IPS DF 4.7 (cell line): Measurements from ENCODE around the gene ADARB2.
"Not testable (repeated sequence)": the region's sequence is repeated elsewhere in the genome, so short reads cannot be mapped to it uniquely, and the experiment has no call there.

ENCODE experiments used
- DNase-seq: peaks from one replicate; pipeline ENCODE4 v3.0.0-alpha.2; 2013; ENCODE audit warnings: low spot score; ENCODE audit errors: extremely low read depth

ADARB2 gene

DNA sequence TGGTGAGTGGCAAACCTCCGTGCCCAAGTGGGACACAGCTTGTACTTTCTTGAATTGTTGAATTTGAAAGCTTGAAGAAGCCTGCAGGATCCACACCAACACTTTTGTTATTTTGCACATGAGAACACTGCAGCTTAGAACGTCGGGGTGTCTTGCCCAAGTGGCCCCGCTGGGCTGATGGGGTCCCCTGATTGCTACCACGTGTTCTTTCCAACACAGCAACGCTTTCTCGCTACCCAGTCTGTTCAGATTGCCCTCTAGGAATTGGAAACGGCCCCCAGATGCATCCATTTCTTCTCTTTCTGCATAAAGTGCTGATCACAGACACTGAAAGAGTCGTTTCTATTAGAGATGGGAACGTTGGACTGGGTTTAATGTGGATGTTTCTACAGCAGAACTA, 268.5 kb downstream of the ADARB2 start:
- DNase-seq = no peak

DNA sequence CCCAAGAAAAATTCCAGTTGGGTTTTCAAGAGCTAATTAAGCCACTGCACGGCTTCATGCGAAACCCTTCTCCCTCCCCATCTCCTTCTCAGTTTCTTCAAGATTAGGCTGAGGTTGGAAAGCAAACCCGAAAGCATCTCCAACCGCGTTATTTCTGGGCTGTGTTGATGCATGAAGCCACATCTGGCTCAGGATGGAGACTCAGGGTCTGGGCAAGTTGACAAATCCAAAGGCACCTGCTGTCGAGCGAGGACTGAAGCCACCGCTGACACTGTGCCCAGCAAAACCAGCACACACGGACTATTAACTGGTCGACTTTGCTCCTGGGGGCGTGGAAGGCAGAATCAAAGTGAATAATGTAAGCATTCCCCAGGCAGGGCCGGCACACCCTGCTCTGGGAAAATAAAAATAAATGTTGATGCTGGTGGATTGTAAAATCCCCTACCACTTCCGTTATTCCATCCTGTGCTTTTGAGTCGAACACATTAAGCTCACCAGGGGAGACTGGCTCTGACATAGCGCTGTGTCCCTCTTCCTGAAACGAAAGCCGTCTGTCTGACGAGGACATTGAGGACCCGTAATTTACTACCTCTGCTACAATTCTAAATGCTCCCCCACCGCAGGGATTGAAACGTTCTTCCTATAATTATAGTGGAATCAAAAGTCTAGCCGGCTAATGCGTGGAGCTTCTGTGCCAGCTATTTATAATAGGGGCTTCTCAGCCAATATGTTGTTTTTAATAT, 269.8 kb downstream of the ADARB2 start:
- DNase-seq = no peak

DNA sequence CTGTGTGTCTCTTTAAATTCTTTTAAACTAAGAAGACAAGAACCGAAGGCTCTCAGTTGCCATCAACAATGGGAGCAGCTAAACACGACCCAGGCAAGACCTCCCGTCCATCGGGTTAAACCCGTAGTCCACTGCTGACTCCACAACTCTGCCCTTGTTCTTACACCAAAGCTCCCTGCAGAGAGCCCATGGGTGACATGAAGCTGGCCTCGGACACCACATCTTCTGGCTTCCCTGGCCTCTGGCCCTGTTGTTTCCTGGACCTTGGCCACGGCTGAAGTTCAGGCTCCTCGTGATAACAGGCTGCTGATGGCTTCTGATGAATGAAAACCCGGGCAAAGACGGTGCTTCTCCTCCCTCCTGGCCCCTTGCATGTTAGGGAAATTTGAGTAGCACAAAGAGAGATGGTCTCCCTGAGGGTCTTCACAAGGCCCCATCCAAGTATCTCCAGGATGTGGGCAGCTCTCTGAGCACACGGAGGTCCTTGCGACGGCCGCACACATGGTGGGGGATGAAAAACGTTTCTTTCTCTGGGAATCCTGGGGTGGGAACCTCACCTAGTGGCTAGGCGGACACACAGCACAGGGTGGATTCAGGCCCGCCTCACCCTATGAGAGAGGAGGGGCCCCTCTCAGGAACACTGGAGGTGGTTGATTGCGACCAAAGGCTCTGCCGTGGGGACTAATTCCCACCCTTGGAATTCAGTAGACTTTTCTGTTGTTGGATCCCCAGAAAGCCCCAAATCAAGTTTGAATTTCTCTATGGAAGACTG, 271.1 kb downstream of the ADARB2 start:
- DNase-seq = no peak

DNA sequence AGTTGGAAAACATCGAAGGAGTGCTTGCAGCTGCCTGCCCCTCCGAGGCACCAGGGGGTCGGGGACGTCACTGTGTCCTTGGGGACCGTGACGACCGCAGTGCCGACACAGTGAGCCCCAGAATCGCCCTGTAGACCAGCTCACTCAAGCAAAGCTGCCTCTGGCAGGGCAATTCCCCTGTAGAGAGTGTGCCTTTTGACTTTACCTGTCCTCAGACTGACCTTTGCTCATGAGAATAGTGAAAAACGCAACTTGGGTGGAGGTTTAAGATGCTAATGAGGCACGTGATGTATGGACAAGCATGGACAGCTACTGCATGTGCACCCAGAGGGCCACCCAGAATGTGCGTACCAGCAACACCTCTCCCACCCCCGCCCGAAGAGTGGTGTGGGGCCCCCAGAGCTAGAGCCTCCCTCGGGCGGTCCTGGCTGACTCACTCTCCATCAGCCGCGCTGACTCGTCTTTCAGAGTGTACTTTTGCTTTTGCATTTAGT, 271.9 kb downstream of the ADARB2 start:
- DNase-seq = no peak

DNA sequence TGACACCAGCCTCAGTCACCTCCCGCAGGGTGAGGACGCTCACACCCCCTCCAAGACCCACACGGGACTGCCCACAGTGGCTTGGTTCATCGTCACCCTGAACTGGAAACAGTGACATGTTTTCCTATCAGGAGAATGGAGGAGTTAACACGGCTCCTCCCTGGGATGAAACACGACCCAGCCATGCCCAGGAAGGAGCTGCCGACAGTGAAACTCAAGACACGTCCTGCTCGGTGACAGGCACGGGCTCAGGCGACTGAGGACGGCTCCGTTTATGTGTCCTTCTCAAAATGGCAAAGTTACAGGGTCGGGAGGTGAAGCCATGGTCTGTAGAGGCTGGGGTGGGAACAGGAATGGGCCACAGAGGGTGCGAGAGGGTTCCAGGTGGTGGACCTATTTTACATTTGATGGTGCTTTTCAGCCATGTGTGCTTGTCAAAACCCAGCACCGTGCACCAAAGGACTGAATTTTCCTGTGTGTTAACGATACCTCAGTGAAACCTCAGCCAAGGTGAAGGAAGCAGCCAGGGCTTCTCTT, 272.4 kb downstream of the ADARB2 start:
- DNase-seq = no peak

DNA sequence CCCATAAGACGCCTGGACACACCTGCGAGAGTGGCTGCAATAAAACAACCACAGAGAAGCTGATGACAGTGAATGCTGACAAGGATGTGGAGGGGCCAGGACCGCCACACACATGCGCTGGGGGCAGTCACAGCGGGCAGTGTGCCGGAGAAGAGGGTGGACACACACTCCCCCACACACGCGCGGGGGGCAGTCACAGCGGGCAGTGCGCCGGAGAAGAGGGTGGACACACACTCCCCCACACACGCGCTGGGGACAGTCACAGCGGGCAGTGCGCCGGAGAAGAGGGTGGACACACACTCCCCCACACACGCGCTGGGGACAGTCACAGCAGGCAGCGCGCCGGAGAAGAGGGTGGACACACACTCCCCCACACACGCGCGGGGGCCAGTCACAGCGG, 273.4 kb downstream of the ADARB2 start:
- DNase-seq = not testable (repeated sequence)

DNA sequence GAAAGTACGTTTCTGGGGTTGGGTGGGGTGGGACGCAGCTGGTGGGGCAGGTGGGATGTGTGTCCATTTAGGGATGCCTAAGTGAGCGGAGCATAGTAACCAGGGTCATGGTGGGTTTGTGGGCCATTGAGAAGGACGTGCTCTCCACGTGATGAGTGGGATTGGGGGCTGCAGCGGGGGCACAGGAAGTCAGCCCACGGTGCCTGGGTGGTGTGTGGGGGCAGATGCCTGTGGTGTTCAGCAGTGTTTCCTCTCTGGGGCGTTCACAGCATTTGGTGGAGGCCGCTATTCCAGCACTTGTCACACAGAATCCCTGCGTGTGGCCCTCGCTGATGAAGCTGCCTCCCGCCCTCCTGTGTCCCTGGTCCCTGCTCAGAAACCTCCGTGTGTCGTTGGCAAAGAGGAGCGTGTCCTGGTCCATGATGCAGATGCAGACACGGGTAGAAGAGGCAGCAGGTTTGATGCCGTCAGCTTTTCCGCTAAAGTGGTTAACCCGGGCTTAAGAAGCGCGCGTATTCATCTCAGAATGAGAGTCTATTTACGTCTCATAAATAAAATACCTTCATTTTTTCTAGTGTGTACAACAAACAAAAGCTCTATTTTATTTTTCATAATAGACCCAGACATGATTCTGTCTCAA, 274.2 kb downstream of the ADARB2 start:
- no peak for DNase-seq

DNA sequence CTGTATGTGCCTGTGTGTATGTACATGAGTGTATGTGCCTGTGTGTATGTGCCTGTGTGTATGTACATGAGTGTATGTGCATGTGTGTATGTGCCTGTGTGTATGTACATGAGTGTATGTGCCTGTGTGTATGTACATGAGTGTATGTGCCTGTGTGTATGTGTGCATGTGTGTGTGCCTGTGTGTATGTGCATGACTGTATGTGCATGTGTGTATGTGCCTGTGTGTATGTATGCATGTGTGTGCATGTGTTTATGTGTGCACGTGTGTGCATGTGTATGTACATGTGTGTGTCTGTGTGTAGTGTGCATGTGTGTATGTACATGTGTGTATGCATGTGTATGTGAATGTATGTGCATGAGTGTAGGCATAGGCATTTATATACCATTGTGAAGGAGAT, 274.8 kb downstream of the ADARB2 start:
- no peak for DNase-seq

DNA sequence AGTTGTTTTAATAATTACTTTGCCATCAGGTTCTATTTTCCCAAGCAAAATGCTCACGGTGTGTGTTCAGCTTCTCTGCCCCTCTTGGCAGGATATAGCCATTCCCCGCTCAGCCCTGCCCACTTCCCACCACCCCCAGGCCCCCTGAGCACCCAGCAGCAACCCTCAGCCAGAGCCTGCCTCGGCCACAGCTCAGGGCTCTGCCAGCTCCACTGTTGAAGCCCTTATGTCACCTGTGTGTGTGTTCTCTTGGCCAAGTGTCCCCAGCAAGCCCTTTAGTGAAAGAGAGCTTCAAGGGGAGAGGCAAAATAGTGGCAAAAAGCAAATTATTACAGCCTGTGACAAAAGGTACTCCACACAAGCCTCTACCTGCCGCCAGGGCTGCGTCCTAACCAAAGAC, 275.3 kb downstream of the ADARB2 start:
- no peak for DNase-seq

DNA sequence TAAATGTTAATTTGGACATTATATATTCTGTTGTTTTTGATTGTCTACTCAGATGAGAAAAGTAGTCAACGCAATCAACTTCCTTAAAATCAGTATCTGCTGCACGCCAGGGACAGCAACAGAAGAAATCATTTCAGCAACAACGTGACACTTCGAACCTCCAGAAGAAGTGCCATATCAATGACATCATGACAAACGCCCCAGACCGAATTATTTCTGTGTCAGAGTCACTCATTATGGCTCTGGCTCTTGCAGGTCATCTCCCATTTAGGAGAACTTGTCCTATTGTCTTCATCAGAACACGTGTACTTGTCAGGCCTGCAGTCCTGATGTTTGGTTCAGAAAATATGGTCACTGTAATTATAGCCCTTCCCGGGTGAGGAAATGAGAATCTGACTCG, 276.3 kb downstream of the ADARB2 start:
- DNase-seq = no peak

DNA sequence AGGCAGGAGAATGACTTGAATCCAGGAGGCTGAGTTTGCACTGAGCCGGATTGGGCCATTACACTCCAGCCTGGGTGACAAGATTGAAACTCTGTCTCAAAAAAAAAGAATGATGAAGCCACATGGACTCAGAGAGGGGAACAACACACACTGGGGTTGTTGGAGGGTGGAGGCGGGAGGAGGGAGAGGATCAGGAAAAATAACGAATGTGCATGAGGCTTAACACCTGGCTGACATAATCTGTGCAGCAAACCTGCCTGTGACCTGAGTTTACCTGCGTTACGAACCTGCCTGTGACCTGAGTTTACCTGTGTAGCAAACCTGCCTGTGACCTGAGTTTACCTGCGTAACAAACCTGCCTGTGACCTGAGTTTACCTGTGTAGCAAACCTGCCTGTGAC, 277.7 kb downstream of the ADARB2 start:
- DNase-seq = not testable (repeated sequence)

DNA sequence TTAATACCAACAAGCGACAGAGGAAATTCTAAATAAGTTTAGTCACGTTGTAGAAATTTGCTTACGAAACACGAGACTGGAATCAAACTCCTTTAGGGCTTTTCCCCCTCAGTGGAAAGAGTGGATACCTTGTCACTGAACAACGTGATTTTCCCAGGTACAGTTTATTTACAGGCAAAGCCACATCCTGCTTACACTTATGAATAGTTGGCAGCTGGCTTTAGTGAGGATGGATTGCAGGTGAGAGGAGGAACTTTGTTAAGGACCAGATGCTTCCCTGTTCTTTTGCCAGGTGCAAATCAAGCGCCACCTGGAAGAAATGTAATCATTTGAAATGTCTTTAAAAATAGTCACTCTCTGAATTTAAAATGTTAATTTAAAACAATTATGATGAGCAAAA, 282.4 kb downstream of the ADARB2 start:
- DNase-seq = no peak

DNA sequence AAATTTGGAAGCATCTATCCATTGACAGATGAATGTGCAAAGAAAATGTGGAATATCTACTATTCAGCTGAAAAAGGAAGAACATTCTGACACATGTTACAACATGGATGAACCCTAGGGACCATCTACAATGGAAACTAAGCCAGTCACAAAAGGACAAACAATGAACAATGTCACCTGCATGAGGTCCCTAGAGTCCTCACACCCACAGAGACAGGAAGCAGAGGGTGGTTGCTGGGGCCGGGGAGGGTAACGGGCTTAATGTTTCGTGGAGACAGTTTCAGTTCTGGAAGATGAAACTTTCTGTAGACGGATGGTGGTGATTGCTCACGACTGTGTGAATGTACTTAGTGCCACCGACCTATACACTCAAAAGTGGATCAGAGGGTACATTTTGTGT, 282.9 kb downstream of the ADARB2 start:
- DNase-seq = no peak

DNA sequence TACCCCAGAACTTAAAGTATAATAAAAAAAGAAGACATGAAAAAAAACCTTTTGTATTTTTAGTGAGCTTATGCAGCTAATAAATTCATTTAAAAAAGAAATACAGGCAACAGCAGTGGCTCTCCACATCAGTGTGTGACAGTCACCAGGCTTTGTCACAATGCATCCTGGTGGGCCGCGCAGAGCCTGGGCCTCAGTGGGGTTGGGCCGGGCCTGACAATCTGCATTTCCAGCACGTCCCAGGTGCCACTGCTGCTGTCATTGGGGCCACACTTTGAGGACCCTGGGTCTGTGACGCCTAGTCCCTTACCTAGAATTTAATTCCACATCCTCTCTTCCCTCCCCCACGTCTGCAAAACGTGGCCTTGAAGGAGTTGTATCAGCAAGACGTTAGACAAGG, 284.5 kb downstream of the ADARB2 start:
- DNase-seq = no peak

DNA sequence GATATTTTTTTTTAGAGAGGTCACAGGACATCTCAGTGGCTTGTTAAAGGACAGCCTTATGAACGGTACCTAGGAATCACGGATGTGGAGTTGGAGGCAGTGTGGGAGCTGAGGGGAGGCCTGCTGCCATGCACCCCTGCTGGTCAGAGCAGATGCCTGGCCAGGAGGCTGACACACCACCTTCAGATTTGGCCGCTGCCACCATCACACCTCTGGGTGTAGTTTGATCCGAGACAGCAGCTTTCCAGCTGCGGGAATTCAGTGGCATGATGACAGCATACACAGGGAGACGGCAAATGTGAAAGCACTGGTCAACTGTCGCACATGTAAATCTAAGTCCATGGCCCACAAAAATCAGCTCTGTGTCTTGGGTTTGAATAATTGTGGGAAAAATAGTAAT, 285.4 kb downstream of the ADARB2 start:
- DNase-seq = no peak

DNA sequence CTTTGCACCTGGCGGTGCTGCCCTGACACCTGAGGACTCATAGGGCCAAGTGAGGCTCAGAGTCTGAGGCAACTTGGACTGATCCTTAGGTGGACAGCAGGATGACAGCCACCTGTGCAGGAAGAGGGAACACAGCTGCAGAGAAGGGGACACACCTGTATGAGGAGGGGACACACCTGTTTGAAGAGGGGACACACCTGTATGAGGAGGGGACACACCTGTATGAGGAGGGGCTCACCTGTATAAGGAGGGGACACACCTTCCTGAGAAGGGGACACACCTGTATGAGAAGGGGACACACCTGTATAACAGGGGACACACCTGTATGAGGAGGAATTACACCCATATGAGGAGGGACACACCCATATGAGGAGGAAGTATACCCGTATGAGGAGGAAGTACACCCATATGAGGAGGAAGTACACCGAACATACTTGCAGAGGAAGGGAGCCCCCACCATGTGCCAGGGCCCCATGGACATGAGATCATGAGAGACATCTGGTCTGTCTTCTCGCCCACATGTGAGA, 285.9 kb downstream of the ADARB2 start:
- DNase-seq = no peak

DNA sequence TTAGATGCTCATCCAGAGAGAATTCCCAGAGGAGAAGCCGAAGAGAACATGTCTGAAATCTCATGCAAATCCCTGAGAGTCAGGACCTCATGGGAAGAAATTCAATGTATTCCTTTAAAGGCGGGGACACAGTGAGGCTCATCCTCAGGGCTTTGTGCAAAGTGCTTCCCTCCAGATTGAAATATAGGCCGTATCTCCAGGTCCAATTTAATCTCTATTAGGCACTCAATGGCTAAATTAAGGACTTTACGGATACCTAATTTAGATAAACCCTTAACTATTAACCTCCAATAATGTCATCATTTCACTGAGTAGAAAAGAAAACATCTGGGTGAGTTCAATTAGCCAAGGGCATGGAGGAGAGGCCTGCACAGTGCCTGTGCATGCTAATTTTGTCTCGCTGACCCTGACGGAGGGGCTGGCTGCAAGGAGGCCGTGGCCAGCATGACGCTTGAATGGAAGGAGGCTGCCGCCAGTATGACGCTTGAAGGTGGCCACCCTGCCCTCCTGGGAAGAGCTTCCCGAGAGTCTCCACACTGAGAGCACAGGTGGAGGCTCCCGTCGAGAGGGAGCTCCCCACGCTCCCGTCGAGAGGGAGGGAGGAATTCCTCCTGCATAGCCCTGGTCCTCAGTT, 287.6 kb downstream of the ADARB2 start:
- DNase-seq = no peak

DNA sequence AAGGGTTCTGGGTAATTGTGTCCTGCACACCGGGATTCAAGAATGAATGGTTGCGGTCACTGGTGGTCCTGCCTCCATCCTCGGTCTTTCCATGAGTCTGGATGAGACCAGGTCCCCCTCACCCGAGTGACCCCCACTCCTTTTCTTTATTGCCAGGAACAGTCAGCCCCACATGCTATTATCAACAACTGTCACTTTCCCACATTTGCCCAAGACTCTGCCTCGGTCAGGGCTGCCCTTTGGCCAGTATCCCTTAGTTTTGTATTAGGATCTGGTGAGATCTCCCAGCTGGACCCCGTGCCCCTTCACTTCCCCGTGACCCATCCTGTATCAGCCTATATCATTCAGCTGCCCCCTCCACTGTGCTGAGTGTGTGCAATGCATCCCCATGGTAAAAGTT, 288.3 kb downstream of the ADARB2 start:
- no peak for DNase-seq

DNA sequence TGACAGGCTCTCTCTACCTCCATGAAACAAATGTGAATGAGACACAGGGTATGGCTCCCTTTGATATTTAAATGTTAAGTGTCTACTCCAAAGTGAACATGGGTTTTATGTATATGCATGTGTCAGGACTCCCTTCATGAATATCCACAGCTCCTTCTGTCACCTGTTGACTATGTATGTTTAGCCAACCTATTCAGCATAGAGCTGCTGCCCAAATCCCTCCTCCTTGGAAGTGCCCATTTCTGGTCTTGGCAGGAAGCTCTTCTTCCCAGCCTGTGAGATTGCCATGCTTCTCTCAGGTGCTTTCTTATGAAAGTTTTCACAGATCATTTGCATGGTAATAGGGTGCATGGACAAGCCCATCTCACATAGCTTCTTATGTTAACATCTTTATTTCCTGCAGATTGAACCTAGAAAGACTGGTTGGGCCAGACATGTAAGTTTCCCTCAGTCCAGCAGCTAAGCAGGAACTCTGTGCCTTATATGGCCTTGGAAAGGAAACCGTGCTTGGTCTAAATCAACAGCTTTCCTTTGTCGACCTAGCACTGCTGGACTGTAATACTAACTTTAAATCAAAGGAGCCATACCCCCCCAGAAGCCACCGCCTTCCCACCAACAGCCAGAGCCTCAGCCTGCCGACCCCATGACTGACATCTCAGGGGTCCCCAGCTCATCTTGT, 288.9 kb downstream of the ADARB2 start:
- no peak for DNase-seq

DNA sequence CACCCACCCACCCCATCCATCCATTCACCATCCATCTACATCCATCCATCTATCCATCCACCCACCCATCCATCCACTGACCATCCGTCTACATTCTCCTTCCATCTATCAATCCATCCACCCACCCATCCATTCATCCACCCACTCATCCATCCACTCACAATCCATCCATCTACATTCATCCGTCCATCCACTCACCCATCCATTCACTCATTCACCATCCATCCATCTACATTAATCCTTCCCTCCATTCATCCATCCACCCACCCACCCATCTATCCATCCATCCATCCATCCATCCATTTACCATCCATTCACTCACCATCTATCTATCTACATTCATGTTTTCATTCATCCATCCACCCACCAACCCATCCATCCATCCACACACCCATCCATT, 292.5 kb downstream of the ADARB2 start:
- no peak for DNase-seq

DNA sequence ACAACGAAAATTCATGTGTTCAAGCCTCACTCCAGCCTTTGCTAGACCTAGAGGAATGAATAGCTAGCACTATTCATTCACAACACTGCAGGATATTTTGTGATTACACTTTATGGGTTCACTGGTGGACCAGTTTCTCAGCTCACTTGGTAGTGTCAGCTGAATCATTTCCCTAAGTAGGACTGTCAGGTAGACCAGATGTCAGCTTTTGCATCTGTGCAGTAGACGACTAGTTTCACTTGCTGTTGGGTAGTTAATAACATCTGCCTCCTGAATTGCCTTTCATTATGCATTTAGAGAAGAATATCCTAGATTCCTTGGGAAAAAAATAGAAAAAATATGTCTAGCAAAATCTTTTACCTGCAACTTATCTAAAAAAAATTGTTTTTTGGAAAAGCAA, 296.4 kb downstream of the ADARB2 start:
- DNase-seq = no peak
